H1 (cell line): ENCODE results near the gene CBL.

Experiments
- CTCF ChIP-seq, 3 experiments: IDR thresholded peaks; 1 replicate in 2 of 3; 2 replicates in 1 of 3; pipeline versions ENCODE4 v1.5.1 to v1.6.1; 2011; ENCODE audit warnings: low read length in 3 of 3, mild to moderate bottlenecking in 3 of 3, inconsistent platforms in 2 of 3, low read depth in 1 of 3, moderate library complexity in 1 of 3; ENCODE audit not compliant: insufficient read depth in 1 of 3; ENCODE audit errors: control extremely low read depth in 1 of 3
- EP300 ChIP-seq, 2 experiments: IDR thresholded peaks; 1 replicate in 1 of 2; 2 replicates in 1 of 2; pipeline ENCODE4 v1.6.1; 2011 to 2012; ENCODE audit warnings: low read depth in 2 of 2, low read length in 2 of 2, mild to moderate bottlenecking in 2 of 2, borderline replicate concordance in 1 of 2, inconsistent platforms in 1 of 2, moderate library complexity in 1 of 2
- HDAC2 ChIP-seq, 2 experiments: fragments of 300-600 bp in 1 of 2; sonication (generic) in 1 of 2; IDR thresholded peaks; 2 replicates each; pipeline ENCODE4 v1.6.1; 2011 to 2012; ENCODE audit warnings: low read depth in 2 of 2, low read length in 2 of 2, mild to moderate bottlenecking in 2 of 2, moderate library complexity in 2 of 2, borderline replicate concordance in 1 of 2, inconsistent platforms in 1 of 2
- RBBP5 ChIP-seq: IDR thresholded peaks from 2 replicates; pipeline ENCODE4 v1.7.1; 2012; ENCODE audit warnings: low read depth, mild to moderate bottlenecking, inconsistent platforms, low read length, moderate library complexity, borderline replicate concordance
- SP1 ChIP-seq: IDR thresholded peaks from 2 replicates; pipeline ENCODE4 v1.6.1; 2011; ENCODE audit warnings: low read depth, low read length
- YY1 ChIP-seq: IDR thresholded peaks from 2 replicates; pipeline ENCODE4 v1.6.1; 2011; ENCODE audit warnings: low read depth, mild to moderate bottlenecking, low read length
- ZNF274 ChIP-seq: IDR thresholded peaks from 2 replicates; pipeline ENCODE4 v1.7.0; 2012; ENCODE audit warnings: low read length, borderline replicate concordance; ENCODE audit errors: extremely low read depth

- TF ChIP-seq YY1 (no peak), CTCF (IDR thresholded peaks at IDR 0.05; ENCODE audit: control extremely low read depth in 1 of 3, insufficient read depth in 1 of 3, low read depth in 1 of 3, low read length in 3 of 3) (no peak), ZNF274 (no peak), EP300 (IDR thresholded peaks at IDR 0.05; ENCODE audit: borderline replicate concordance in 1 of 2, low read depth in 2 of 2, low read length in 2 of 2) (no peak), RBBP5 (no peak), SP1 (no peak), HDAC2 (IDR thresholded peaks at IDR 0.05; ENCODE audit: borderline replicate concordance in 1 of 2, low read depth in 2 of 2, low read length in 2 of 2) (no peak)
Measured at GRCh38 chr11:119266517-119267255, 60.5 kb downstream of the CBL start.
